Neural progenitor cell (in vitro differentiated cells): ENCODE measurements around the gene SLCO4A1.

Source experiments
- EZH2 ChIP-seq: fragments of 200-600 bp; sonication (generic); IDR thresholded peaks from 2 replicates; pipeline ENCODE4 v1.6.1; 2017; ENCODE audit warnings: antibody characterized with exemption, mild to moderate bottlenecking, moderate library complexity
- TF ChIP-seq, protein P1 (sequence below): fragments of 200-600 bp; sonication (generic); IDR thresholded peaks from 2 replicates; pipeline ENCODE4 v1.5.1; 2017; ENCODE audit warnings: antibody characterized with exemption, mild to moderate bottlenecking

GRCh38 chr20:62620625-62621024 lies 21.7 kb upstream of the SLCO4A1 start:
- TF ChIP-seq, protein P1, sequence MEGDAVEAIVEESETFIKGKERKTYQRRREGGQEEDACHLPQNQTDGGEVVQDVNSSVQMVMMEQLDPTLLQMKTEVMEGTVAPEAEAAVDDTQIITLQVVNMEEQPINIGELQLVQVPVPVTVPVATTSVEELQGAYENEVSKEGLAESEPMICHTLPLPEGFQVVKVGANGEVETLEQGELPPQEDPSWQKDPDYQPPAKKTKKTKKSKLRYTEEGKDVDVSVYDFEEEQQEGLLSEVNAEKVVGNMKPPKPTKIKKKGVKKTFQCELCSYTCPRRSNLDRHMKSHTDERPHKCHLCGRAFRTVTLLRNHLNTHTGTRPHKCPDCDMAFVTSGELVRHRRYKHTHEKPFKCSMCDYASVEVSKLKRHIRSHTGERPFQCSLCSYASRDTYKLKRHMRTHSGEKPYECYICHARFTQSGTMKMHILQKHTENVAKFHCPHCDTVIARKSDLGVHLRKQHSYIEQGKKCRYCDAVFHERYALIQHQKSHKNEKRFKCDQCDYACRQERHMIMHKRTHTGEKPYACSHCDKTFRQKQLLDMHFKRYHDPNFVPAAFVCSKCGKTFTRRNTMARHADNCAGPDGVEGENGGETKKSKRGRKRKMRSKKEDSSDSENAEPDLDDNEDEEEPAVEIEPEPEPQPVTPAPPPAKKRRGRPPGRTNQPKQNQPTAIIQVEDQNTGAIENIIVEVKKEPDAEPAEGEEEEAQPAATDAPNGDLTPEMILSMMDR: no peak
- no peak for TF ChIP-seq EZH2
